DLD1 (cell line): Measurements from ENCODE around the gene IKBIP.
"Not testable (repeated sequence)": the region's sequence is repeated elsewhere in the genome, so short reads cannot be mapped to it uniquely, and the experiment has no call there.

ENCODE experiments used
- in situ Hi-C: cut with HindIII; loops from 2 replicates; pipeline ENCODE4 v1.10.0; 2017; ENCODE audit warnings: low sequenced_read_pairs

Gene IKBIP

GRCh38 chr12:98644712-98645571 is at the start of gene IKBIP, which contains the start of gene APAF1:
Gene IKBIP (minus strand): TSS chr12:98644788. CDS start chr12:98644701, 87 bp downstream.
Gene APAF1 (plus strand): TSS chr12:98645290. CDS start chr12:98648360, 3,070 bp downstream.
- in situ Hi-C loops: no loop called here

GRCh38 chr12:98691351-98691750 is 46.8 kb upstream of the IKBIP start:
- in situ Hi-C loops: no loop called here

- in situ Hi-C loops: no loop called here
Observed at GRCh38 chr12:98686603-98687002, 42.0 kb upstream of the IKBIP start.

GRCh38 chr12:98684199-98684598 is 39.6 kb upstream of the IKBIP start:
- in situ Hi-C loops: no loop called here

- in situ Hi-C loops: no loop called here
Observed at GRCh38 chr12:98679611-98680005, 35.0 kb upstream of the IKBIP start.

GRCh38 chr12:98678946-98679610 is 34.5 kb upstream of the IKBIP start:
- in situ Hi-C loops: no loop called here

- in situ Hi-C loops: no loop called here
Observed at GRCh38 chr12:98678236-98678945, 33.8 kb upstream of the IKBIP start.

- in situ Hi-C loops: no loop called here
Observed at GRCh38 chr12:98674841-98675240, 30.3 kb upstream of the IKBIP start.

GRCh38 chr12:98671459-98671858 is 26.9 kb upstream of the IKBIP start:
- in situ Hi-C loops: no loop called here

- in situ Hi-C loops: no loop called here
Observed at GRCh38 chr12:98669751-98670150, 25.2 kb upstream of the IKBIP start.

GRCh38 chr12:98660521-98660920 is 15.9 kb upstream of the IKBIP start:
- in situ Hi-C loops: no loop called here

- in situ Hi-C loops: no loop called here
Observed at GRCh38 chr12:98656289-98657101, 11.9 kb upstream of the IKBIP start.

GRCh38 chr12:98653866-98654493 is 9.4 kb upstream of the IKBIP start:
- in situ Hi-C loops: no loop called here

- in situ Hi-C loops: no loop called here
Observed at GRCh38 chr12:98651328-98651727, 6.7 kb upstream of the IKBIP start.

GRCh38 chr12:98646294-98647090 is 1.9 kb upstream of the IKBIP start:
- in situ Hi-C loops: no loop called here

GRCh38 chr12:98645572-98646067 is 1.0 kb upstream of the IKBIP start:
- in situ Hi-C loops: no loop called here

- in situ Hi-C loops: no loop called here
Observed at GRCh38 chr12:98644433-98644711, 216 bp downstream of the IKBIP start.

GRCh38 chr12:98642801-98643200 is 1.8 kb downstream of the IKBIP start:
- in situ Hi-C loops: not testable (repeated sequence)

- in situ Hi-C loops: no loop called here
Observed at GRCh38 chr12:98639491-98639890, 5.1 kb downstream of the IKBIP start.
